Left cardiac atrium (tissue), 4 donors: ENCODE data around the gene TMEM87A. TPM values are rescaled to one million over a fixed set of nuclear protein-coding genes. Genes with fewer than 3 reads are reported as not detected.
"Not testable (repeated sequence)": the region's sequence is repeated elsewhere in the genome, so short reads cannot be mapped to it uniquely, and the experiment has no call there.

Source experiments
- ATAC-seq, 2 donors: fragments of 200-7000 bp; cut with Tn5 transposase; one replicate each; pipeline ENCODE4 v1.9.1; 2020; ENCODE audit warnings: mild to moderate bottlenecking in 2 of 2, moderate library complexity in 2 of 2
- DNase-seq: peaks from one replicate; pipeline ENCODE4 v3.0.0-alpha.2; 2020
- intact Hi-C, 2 donors: fragments of 100-400 bp; cut with DNase I; formaldehyde crosslinking; loops; one replicate each; pipeline versions ENCODE4 v1.14.1 to v1.15.1; 2022 to 2023
- long read RNA-seq: library from polyadenylated mRNA; unstranded; transcript quantifications from one replicate; pipeline ENCODE4 v2.0.0, GENCODE V29; 2021
- total RNA-seq, 2 donors: library from RNA; stranded (reverse); fragmentation: NEBNext Ultra II Directional; extraction: Animal tissue kit (Norgen Biotek cat#: 25700); gene quantifications; one replicate each; pipeline ENCODE4 v1.2.1, GENCODE V29; 2021
- donor health status: DM: no; HTN: yes; CAD: no.
- donor health status: DM: no; HTN: yes; CAD: no; lungs with severe emphysema.
- donor health status: DM: yes; HTN: yes; CAD: no.
- donor health status: Dilated cardiomyopathy.

Gene TMEM87A, protein sequence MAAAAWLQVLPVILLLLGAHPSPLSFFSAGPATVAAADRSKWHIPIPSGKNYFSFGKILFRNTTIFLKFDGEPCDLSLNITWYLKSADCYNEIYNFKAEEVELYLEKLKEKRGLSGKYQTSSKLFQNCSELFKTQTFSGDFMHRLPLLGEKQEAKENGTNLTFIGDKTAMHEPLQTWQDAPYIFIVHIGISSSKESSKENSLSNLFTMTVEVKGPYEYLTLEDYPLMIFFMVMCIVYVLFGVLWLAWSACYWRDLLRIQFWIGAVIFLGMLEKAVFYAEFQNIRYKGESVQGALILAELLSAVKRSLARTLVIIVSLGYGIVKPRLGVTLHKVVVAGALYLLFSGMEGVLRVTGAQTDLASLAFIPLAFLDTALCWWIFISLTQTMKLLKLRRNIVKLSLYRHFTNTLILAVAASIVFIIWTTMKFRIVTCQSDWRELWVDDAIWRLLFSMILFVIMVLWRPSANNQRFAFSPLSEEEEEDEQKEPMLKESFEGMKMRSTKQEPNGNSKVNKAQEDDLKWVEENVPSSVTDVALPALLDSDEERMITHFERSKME
- 10 to 100 TPM; 19.9 to 28.3 TPM for total RNA-seq
- long read RNA-seq, transcript TMEM87A-202 (20 exons, 3,109 nt), result major isoform, 46 of 59 reads
- long read RNA-seq, partial matches to known transcripts, result 4 of 59 reads
- long read RNA-seq, other reads (novel, unspliced or antisense), result 7 of 59 reads

DNA sequence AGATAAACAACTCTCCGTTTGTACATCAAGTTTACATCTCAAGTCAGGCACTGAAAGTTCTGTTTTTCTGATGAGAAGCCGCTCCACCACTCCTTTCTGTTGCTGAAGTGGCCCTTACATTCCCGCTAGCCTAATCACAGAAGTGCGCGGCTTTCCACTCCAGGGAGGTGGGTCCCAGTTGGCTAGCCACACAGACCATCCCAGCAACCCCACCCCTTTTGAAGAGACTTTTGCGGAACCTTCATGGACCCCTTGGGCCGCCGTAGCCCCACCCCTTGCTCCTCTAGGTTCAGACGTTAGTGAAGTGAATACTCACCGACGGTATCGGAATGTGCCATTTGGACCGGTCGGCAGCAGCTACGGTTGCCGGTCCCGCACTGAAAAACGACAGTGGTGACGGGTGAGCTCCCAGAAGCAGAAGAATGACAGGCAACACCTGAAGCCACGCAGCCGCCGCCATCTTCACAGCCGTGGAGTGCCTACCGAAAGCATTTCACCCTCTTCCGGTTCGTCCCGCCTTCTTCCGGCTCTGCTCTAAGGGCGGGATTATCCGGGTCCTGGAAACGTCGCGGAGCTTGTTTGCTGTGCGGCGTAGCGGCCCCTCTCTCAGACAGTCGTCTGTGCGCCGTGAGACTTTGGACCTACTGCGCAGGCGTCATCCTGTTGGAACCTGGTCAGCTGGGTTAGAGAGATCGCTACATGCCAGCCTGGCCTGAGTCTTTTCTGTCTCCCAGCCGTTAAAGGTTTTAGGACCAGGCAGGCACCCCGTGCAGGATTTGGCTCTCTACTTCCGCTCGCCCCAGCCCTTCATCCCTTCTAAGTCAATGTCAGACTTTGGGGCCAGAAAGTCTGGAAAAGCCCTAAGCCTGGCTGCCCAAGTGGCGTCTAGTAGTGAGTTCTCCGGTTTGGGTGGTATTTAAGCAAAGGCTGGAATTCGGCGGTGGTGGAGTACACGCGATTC is at the start of gene TMEM87A, which contains the start of gene GANC:
Gene TMEM87A (minus strand): TSS at position 495 of the 961 bp plus-strand sequence. CDS start 35 bp downstream, at position 460.
Gene GANC (plus strand): TSS at position 263 of the 961 bp plus-strand sequence. CDS start 1,281 bp downstream, outside the sequence.
- ATAC-seq, result peak; percentile 98 to 99
- DNase-seq, result peak; percentile 97
- intact Hi-C loops, result loop anchor here in 1 of 2 donors (10.0 kb wide), 1 partner anchor 202 kb away; no protein-coding TSS in a partner anchor

DNA sequence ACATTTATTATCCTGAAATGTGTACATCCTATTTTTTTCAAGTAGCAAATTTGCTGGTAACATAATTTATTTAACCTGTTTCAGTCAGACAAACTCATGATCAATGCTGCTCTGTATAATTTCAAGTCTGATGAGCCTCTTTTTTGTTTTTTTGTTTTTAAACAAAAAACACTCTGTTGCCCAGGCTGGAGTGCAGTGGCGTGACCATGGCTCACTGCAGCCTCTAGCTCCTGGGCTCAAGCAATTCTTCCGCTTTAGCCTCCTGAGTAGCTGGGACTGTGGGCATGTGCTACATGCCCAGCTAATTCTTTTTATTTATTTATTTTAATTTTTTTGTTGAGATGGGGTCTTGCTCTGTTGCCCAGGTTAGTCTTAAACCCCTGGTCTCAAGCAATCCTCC is 46.0 kb upstream of the TMEM87A start:
- intact Hi-C loops, result no loop called here
- ATAC-seq (no peak), DNase-seq (no peak)

DNA sequence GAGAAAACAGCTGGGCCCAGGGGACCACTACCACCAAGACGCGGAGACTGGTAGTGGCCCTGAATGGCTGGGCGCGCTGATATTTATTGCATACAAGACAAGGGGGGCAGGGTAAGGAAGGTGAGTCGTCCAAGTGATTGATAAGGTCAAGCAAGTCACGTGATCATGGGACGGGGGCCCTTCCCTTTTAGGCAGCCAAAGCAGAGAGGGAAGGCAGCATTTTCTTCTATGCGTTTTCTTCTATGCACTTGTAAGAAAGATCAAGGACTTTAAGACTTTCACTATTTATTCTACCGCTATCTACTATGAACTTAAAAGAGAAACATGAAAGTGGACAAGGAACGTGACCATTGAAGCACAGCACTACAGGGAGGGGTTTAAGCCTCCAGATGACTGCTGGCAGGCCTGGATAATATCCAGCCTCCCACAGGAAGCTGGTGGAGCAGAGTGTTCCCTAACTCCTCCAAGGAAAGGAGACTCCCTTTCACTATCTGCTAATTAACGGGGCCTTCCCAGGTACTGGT is 43.1 kb upstream of the TMEM87A start:
- intact Hi-C loops, DNase-seq, ATAC-seq: not testable (repeated sequence)

DNA sequence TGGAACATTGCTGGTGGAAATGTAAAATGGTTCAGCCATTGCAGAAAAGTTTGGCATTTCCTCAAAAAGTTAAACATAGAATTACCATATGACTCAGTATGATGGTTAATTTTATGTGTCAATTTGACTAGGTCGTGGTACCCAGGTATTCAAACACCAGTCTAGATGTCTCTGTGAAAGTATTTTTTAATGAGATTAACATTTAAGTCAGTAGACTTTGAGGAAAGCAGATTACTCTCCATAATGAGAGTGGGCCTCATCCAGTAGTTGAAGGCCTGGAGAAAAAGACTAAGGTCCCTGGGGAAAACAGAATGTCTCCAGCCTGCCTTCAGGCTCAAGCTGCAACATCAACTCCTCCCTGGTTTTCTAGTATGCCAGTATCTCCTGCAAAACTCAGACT is 42.3 kb upstream of the TMEM87A start:
- intact Hi-C loops, result no loop called here
- ATAC-seq, result no peak
- DNase-seq, result no peak

DNA sequence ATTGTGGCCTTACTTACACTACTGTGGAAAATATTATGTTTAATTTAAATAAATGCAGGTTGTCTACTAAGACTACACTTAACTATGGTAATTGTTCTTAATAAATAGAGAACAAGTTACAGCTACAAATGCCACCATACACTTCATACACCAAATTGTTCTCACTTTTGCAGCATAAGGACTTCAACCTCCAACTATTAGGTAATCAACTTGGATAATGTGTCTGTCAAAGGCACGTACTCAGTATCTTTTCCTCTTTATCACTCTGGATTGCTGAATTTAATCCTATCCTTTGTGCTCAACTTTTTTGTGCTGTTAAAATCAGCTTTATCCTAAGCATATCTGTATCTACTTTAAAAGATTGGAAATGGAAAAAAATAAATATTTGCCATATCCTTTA is 41.6 kb upstream of the TMEM87A start:
- intact Hi-C loops, result no loop called here
- ATAC-seq (no peak), DNase-seq (no peak)

DNA sequence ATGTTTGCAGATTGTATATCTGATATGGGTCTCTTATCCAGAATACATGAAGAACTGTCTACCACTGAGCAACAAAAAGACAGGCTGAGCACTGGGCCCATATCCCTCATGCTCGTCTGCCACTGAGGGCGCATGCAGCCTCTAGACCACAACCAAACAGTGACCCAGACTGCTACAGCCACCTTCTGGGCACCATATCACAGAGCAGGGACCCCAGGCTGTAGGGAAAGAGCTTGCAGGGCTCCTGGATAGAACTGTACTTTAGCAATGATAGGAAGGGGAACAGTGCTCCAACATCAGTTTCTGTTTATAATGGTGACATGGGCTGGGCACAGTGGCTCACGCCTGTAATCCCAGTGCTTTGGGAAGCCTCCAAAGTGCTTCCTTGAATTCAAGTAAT is 40.2 kb upstream of the TMEM87A start:
- no peak for ATAC-seq
- DNase-seq, result no peak
- intact Hi-C loops, result no loop called here

DNA sequence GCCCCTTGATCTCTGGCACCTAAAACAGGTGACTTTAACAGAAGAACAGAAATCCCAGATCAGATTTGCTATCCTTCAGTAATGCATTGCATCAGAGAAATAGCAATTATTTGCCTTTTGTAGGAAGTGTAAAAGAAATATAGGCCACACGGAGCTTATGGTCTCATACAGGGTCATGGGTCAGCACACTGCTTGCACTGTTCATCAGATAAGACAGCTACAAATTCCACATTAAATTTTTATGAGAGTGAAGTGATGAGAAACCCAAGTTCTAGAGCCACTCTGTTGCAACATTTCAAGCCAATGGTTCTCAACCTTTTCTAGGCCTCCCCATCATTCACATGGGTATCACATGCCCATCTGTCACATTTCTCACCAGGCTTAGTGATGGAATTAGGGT is 33.4 kb upstream of the TMEM87A start:
- ATAC-seq (no peak), DNase-seq (no peak)
- intact Hi-C loops, result no loop called here

DNA sequence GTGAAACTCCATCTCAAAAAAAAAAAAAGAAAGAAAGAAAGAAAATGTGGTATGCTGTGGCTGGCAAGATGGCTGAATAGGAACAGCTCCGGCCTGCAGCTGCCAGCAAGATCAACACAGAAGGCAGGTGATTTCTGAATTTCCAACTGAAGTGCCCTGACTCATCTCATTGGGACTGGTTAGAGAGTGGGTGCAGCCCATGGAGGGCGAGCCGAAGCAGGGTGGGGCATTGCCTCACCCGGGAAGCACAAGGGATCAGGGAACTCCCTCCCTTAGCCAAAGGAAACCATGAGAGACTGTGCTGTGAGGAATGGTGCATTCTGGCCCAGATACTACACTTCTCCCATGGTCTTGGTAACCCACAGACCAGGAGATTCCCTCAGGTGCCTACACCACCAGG is 27.8 kb upstream of the TMEM87A start:
- DNase-seq, intact Hi-C loops, ATAC-seq: not testable (repeated sequence)

DNA sequence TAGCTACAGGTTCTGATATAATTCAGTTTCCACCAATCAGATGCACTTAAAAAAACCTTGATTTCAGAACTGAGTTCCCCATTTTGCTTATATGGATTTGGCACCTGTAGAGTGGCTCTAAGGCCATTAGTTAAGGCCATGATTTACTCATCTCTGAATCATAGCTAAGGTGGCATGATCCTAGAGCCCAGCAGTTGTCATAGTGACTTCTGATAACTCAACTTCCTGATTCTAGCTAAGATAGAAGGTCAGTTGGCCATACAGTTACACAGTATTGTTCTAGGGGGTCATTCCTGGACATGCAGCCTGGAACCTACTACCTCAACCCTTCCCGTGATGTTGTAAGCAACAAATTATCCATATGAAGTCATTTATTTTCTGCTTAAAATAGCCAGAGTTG is 15.9 kb upstream of the TMEM87A start:
- intact Hi-C loops, result no loop called here
- DNase-seq, result no peak
- ATAC-seq, result no peak

DNA sequence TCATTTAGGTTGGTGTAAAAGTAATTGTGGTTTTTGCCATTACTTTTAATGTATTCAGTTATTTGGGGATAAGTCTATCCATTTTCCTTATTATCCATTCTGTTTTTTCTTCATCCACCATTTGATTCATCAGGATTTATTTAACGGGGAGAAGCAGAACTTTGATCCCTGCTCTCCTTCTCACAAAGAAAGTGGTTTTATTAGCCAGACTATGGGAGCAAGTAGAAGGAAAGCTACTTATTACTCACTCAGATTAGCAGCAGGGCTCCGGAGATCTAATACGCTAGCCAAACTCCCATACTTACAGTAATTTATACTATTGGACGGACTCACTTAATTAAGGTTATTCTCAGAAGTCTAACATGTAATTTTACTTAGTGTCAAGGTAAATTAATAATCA is 14.7 kb upstream of the TMEM87A start:
- no peak for DNase-seq
- ATAC-seq, result no peak
- intact Hi-C loops, result no loop called here

DNA sequence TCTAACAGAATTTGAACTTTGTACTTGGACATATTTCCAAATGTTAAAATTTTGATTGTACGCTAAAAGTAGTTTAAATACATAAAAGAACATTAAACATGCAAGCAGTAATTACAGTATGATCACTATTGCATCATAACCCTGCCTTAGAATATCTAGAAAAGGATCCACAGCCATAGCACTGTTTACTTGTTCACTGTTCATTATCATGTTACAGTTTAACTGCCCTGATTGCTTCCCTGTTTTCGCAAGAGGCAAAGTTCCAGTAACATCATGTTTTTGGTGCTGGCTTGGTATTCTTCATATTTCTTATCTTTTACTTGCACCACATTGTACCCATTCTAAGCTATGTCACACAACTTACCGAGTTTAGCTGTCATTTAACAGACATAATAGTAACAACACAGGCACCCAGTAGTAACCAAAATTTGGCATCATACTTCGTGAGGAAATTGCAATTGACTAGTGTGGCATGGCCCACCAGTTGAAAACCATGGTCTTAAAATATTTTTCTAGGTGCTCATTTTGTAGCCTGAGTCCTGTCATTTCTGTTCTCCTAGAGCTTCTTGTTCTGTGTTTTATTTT is 13.3 kb upstream of the TMEM87A start:
- ATAC-seq, result no peak
- intact Hi-C loops, result no loop called here
- no peak for DNase-seq

DNA sequence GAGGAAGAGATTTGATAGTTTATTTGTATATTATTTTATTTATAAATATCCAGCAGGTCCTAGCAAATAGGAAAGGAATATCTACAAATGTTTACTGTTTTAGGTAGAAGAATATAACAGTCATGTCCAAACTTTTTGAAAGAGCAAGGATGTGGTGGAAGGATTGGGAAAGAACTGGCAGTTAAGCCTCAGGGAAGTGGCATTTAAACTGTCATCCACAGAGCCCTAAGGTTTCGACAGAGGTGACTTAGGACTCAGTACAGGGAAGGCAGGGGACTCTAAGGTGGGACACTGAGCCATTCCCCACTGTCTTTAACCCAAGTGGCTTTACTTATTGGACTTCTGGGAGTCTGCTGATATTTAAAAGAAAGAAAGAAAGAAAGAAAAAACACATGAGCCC is 11.8 kb upstream of the TMEM87A start:
- intact Hi-C loops, result no loop called here
- ATAC-seq (no peak), DNase-seq (no peak)

DNA sequence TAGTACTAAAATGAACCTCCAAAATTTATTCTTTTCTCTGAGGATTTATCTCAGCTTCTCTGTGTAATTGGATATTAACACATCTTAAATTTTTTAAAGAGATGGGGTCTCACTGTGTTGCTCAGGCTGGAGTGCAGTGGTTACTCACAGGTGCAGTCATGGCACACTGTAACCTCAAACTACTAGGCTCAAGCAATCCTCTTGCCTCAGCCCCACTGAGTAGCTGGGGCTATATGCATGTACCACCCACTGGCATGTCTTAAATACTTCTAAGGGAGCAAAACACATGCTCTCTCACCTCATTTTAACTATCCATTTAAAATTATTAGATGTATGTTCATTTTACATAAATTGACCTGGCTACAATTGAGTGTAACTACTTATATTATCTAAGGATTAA is 11.3 kb upstream of the TMEM87A start:
- ATAC-seq (no peak), DNase-seq (no peak)
- intact Hi-C loops, result no loop called here

DNA sequence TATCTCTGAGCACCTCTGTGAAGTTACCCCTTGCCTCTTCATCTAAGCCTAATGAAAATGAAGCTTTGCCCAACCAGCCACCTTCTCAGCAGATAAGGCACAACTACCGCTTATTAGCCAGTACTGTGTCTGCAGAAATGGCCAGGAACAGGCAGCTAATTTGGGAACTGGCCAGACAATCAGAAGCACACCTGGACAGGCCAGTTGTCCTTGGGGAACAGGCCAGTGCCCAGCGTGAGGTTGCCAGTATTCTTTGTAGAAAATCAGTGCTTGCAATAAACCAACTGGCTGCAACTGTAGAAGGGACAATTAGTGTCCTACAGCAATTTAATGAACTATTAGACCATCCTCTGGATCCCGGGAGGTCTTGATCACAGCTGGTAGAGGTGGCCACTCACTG is 10.4 kb upstream of the TMEM87A start:
- intact Hi-C loops, result no loop called here
- DNase-seq (no peak), ATAC-seq (no peak)

DNA sequence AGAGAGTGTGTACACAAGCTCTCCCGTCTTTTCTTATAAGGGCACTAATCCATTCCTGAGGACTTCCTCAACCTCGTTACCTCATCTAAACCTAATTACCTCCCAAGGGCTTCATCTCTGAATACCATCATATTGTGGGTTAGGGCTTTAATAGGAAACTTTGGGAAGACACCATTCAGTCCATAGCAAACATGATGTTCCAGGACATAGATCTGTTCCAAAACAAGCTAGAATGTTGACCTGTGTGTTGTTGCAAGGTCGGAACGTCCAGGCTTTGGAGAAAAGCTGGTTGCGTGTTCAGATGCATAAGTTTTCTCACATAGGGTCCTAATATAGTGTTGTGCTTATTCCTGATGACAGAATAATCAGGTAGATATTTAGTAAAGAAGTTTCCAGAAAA is 9.7 kb upstream of the TMEM87A start:
- intact Hi-C loops, result no loop called here
- no peak for DNase-seq
- ATAC-seq, result no peak

DNA sequence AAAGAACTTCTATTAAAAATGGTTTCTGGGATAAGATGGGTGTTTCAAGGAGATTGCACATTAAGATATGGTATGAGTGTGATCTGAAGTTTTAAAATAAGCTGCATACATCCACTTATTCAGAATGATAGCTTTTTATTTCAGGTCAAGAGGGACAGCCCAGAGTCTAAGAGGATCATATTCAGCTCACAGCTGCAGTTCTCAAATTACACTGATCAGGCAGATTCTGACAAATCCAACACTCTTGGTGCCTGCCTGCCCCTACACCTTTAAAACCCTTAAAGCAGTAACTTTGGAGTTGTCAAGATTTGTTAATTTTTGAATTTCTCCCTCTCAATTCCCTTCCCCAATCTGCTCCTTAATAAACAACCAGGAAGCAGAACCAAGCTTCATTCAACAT is 9.1 kb upstream of the TMEM87A start:
- no peak for DNase-seq
- ATAC-seq, result no peak
- intact Hi-C loops, result no loop called here

DNA sequence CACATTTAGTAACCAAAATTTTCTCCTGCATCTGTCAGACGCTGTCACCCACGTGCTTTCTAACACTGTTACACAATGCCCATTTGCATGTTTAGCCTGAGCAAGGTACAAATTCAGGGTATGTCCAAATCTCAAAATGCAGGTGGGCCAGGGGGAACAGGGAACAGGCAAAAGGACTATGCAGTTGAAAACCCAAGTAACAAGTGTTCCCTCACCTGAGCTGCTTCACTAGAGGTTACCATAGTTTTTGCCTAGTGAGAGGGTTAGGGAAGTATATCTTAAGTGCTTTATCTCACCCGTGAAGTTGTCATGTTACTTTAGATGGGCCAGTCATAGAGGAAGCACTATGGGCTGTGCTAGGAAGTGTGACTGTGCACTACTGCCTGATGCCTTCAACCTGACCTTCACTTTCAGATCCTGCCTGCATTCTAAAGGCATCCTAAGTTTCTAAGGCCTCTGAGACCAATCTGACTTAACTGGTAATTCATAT is 6.0 kb upstream of the TMEM87A start:
- DNase-seq (no peak), ATAC-seq (no peak)
- intact Hi-C loops, result loop anchor here in 1 of 2 donors (10.0 kb wide), 1 partner anchor 196 kb away; no protein-coding TSS in a partner anchor

DNA sequence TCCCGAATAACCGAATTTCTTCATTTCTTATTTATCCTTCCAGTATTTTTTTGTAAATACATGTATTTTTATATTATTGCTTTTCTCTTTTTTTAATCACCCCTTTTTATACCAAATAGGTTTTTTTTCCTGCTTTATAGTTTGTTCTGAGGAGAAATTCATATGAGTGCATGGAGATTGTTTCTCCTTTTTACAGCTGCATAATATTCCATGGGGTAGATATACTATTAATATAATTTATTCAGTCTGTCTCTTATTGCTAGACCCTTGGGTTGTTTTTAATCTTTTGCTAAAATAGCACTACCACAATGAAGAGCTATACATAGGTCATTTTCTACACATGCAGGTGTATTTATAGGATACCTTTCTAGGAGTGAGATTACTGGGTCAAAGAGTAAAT is 3.5 kb upstream of the TMEM87A start:
- DNase-seq (no peak), ATAC-seq (no peak)
- intact Hi-C loops, result loop anchor here in 1 of 2 donors (10.0 kb wide), 1 partner anchor 198 kb away; no protein-coding TSS in a partner anchor
